HG03571 (cell line): ENCODE measurements around the gene LRP10.
"Not testable (repeated sequence)": the region's sequence is repeated elsewhere in the genome, so short reads cannot be mapped to it uniquely, and the experiment has no call there.

Experiments
- ATAC-seq: cut with Tn5 transposase; IDR thresholded peaks from one replicate; pipeline ENCODE4 v1.9.1; 2021; ENCODE audit not compliant: unreplicated experiment

Gene LRP10

GRCh38 chr14:22843123-22843925, 28.2 kb upstream of the LRP10 start:
- ATAC-seq = no peak

- no peak for ATAC-seq
These were observed 27.1 kb upstream of the LRP10 start for GRCh38 chr14:22844221-22845102.

GRCh38 chr14:22845103-22845394, 26.5 kb upstream of the LRP10 start:
- ATAC-seq = no peak

- no peak for ATAC-seq
These were observed 25.5 kb upstream of the LRP10 start for GRCh38 chr14:22845821-22846625.

GRCh38 chr14:22846811-22847307, 24.7 kb upstream of the LRP10 start:
- ATAC-seq = no peak

- no peak for ATAC-seq
These were observed 23.7 kb upstream of the LRP10 start for GRCh38 chr14:22847661-22848341.

GRCh38 chr14:22848351-22849164, 23.0 kb upstream of the LRP10 start:
- no peak for ATAC-seq

- no peak for ATAC-seq
These were observed 22.2 kb upstream of the LRP10 start for GRCh38 chr14:22849212-22849819.

- no peak for ATAC-seq
These were observed 20.4 kb upstream of the LRP10 start for GRCh38 chr14:22850944-22851764.

- ATAC-seq = not testable (repeated sequence)
These were observed 19.4 kb upstream of the LRP10 start for GRCh38 chr14:22852178-22852577.

GRCh38 chr14:22852599-22852939, 19.0 kb upstream of the LRP10 start:
- ATAC-seq = no peak

- ATAC-seq = no peak
These were observed 18.4 kb upstream of the LRP10 start for GRCh38 chr14:22852940-22853767.

GRCh38 chr14:22854296-22854695, 17.2 kb upstream of the LRP10 start:
- not testable (repeated sequence) for ATAC-seq

- no peak for ATAC-seq
These were observed 16.4 kb upstream of the LRP10 start for GRCh38 chr14:22854963-22855724.

GRCh38 chr14:22856428-22856827, 15.1 kb upstream of the LRP10 start:
- no peak for ATAC-seq

GRCh38 chr14:22860377-22860776, 11.2 kb upstream of the LRP10 start:
- not testable (repeated sequence) for ATAC-seq

- ATAC-seq = no peak
These were observed 9.9 kb upstream of the LRP10 start for GRCh38 chr14:22861651-22862050.
